Activated naive CD8-positive, alpha-beta T cell treated with anti-CD3 and anti-CD28 coated beads for 36 hours (primary cell): Measurements from ENCODE around the gene CMC2. TPM values are rescaled to one million over a fixed set of nuclear protein-coding genes. Genes with fewer than 3 reads are reported as not detected.

Source experiments
- DNase-seq: peaks from one replicate; pipeline ENCODE4 v3.0.0; 2021
- H3K27ac Mint-ChIP-seq: one replicate; pipeline ENCODE4 v1.8.0; 2022; ENCODE audit warnings: mild to moderate bottlenecking, moderate library complexity, mixed read lengths
- H3K27me3 Mint-ChIP-seq: one replicate; pipeline ENCODE4 v1.8.0; 2022; ENCODE audit warnings: mild to moderate bottlenecking, mixed read lengths
- H3K36me3 Mint-ChIP-seq: one replicate; pipeline ENCODE4 v1.8.0; 2021; ENCODE audit warnings: mild to moderate bottlenecking, mixed read lengths
- H3K4me1 Mint-ChIP-seq: one replicate; pipeline ENCODE4 v1.8.0; 2021; ENCODE audit warnings: mixed read lengths
- H3K4me3 Mint-ChIP-seq: one replicate; pipeline ENCODE4 v1.8.0; 2022; ENCODE audit warnings: mild to moderate bottlenecking, moderate library complexity, mixed read lengths
- H3K9me3 Mint-ChIP-seq: one replicate; pipeline ENCODE4 v1.8.0; 2022; ENCODE audit warnings: mixed read lengths
- total RNA-seq, 2 experiments: library from RNA; stranded (reverse); gene quantifications; one replicate each; pipeline ENCODE4 v1.2.3, GENCODE V29; 2021

CMC2 gene
- total RNA-seq, 2 experiments from 2014 or later: 126 to 131 TPM

DNA sequence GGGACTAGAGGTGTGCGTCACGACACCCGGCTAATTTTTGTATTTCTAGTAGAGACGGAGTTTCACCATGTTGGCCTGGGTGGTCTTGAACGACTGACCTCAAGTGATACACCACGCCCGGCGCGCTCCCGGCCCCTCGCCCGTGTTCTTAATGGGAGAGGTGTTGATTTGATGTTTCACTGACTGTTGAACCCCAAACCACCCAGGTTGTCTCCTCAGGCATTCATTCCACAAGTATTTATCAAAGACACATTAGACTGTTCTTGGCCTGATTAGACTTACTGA lies 1.8 kb upstream of the CMC2 start:
- Mint-ChIP-seq H3K4me1 (peaks cover 29% of the 10 kb centered on the region), H3K4me3 (peak overlapping the region; percentile 99), H3K27ac (peak overlapping the region; percentile 48), H3K27me3 (no peaks in the 10 kb centered on the region), H3K36me3 (peaks cover 55% of the 10 kb centered on the region), H3K9me3 (no peaks in the 10 kb centered on the region)
- no peak for DNase-seq

- DNase-seq: peak; percentile 81
- H3K4me3 Mint-ChIP-seq: peak overlapping the region; percentile 99
Observed at GRCh38 chr16:81006211-81006812, 373 bp downstream of the CMC2 start.

DNA sequence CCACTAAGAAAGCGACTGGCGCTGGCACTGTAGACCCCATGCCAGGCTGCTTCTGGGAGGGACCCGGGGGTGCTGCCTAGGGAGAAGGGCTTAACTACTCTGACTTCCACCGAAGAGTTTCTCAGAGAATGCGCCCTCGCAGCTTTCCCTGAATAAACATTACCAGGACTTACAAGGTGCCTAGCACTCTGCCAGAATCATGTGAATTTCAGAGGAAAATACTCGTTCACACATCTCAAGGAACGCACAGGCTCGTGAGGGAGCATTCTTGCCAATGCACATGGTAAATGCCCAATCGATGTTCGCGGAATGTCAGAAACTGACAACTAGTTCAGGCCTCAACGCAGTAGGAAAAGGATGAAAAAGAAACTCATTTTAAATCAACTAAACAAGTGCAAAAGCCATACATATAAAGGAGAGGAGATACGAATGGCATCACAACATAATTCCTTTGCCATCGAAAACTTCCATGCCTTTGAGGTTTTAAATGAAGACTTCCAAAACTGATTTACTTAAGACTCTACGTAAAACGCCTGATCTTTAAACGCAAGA lies 999 bp downstream of the CMC2 start:
- no peak for DNase-seq
- Mint-ChIP-seq H3K4me3 (peak overlapping the region; percentile 99), H3K27me3 (no peaks in the 10 kb centered on the region), H3K36me3 (peaks cover 58% of the 10 kb centered on the region), H3K4me1 (peaks cover 46% of the 10 kb centered on the region), H3K9me3 (no peaks in the 10 kb centered on the region), H3K27ac (peak overlapping the region; percentile 100)

More at GRCh38 chr16:81006211-81006812, 373 bp downstream of the CMC2 start:
- Mint-ChIP-seq H3K36me3 (peaks cover 60% of the 10 kb centered on the region), H3K27ac (peak overlapping the region; percentile 100), H3K9me3 (no peaks in the 10 kb centered on the region), H3K27me3 (no peaks in the 10 kb centered on the region), H3K4me1 (peaks cover 44% of the 10 kb centered on the region)

GRCh38 chr16:81004646-81005353 lies 1.9 kb downstream of the CMC2 start:
- no peak for DNase-seq
- Mint-ChIP-seq H3K4me3 (peak overlapping the region; percentile 77), H3K27me3 (no peaks in the 10 kb centered on the region), H3K27ac (peak overlapping the region; percentile 94), H3K9me3 (peaks cover 2% of the 10 kb centered on the region), H3K36me3 (peaks cover 62% of the 10 kb centered on the region), H3K4me1 (peaks cover 47% of the 10 kb centered on the region)

GRCh38 chr16:81003610-81004460 lies 2.9 kb downstream of the CMC2 start:
- H3K9me3 Mint-ChIP-seq: peaks cover 8% of the 10 kb centered on the region
- peaks cover 62% of the 10 kb centered on the region for H3K36me3 Mint-ChIP-seq
- no peaks in the 10 kb centered on the region for H3K27me3 Mint-ChIP-seq
- peaks cover 51% of the 10 kb centered on the region for H3K4me1 Mint-ChIP-seq
- no peak for DNase-seq
- H3K27ac Mint-ChIP-seq: peak overlapping the region; percentile 94
- H3K4me3 Mint-ChIP-seq: peak overlapping the region; percentile 77

DNA sequence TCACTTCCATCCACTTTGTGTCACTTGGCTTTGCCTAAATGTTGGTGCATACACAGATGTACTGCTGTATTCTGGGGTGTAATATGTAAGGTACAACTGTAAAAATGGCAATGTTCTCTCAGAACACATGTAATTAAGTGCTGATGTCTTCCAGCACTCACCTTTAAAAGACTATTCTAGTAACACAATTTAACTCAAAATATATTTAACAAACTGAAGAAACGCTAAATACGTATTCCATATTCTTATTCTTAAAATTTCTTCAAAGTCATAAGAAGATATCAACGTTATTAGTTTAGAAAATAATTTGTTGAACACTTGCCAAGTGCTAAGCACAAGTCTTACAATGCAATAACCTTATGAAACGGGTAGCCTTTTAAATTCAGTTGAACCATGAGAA lies 3.6 kb downstream of the CMC2 start:
- H3K4me3 Mint-ChIP-seq: peak overlapping the region; percentile 77

GRCh38 chr16:81001330-81001729 lies 5.4 kb downstream of the CMC2 start:
- DNase-seq: no peak
- Mint-ChIP-seq H3K27me3 (no peaks in the 10 kb centered on the region), H3K36me3 (peaks cover 51% of the 10 kb centered on the region), H3K27ac (no peak overlapping the region), H3K9me3 (peaks cover 8% of the 10 kb centered on the region), H3K4me1 (peaks cover 64% of the 10 kb centered on the region), H3K4me3 (no peak overlapping the region)

More for the DNA sequence above, 3.6 kb downstream of the CMC2 start:
- DNase-seq: no peak
- Mint-ChIP-seq H3K27me3 (no peaks in the 10 kb centered on the region), H3K4me1 (peaks cover 51% of the 10 kb centered on the region), H3K9me3 (peaks cover 8% of the 10 kb centered on the region), H3K36me3 (peaks cover 58% of the 10 kb centered on the region), H3K27ac (peak overlapping the region; percentile 94)

DNA sequence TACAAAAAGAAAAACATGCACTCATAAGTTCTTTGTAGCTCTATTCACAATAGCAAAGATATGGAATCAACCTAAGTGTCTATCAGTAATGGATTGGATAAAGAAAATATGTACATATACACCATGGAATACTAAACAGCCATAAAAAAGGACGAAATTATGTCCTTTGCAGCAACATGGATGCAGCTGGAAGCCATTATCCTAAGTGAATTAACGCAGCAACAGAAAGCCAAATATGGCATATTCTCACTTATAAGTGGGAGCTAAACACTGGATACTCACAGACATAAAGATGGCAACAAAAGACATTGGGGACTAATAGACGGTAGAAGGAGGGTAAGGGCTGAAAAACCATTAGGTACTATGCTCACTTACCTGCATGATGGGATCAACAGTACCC lies 5.8 kb downstream of the CMC2 start:
- no peak for DNase-seq
- Mint-ChIP-seq H3K9me3 (peaks cover 8% of the 10 kb centered on the region), H3K4me1 (peaks cover 64% of the 10 kb centered on the region), H3K36me3 (peaks cover 50% of the 10 kb centered on the region), H3K27me3 (no peaks in the 10 kb centered on the region), H3K27ac (no peak overlapping the region), H3K4me3 (no peak overlapping the region)

GRCh38 chr16:80997964-80998620 lies 8.6 kb downstream of the CMC2 start:
- no peak for DNase-seq
- Mint-ChIP-seq H3K9me3 (peaks cover 8% of the 10 kb centered on the region), H3K36me3 (peaks cover 54% of the 10 kb centered on the region), H3K27me3 (no peaks in the 10 kb centered on the region), H3K4me3 (peak overlapping the region; percentile 32), H3K4me1 (peaks cover 57% of the 10 kb centered on the region), H3K27ac (no peak overlapping the region)

- peak overlapping the region; percentile 91 for H3K27ac Mint-ChIP-seq
- peaks cover 53% of the 10 kb centered on the region for H3K36me3 Mint-ChIP-seq
- DNase-seq: no peak
- peak overlapping the region; percentile 68 for H3K4me3 Mint-ChIP-seq
- H3K9me3 Mint-ChIP-seq: peaks cover 8% of the 10 kb centered on the region
- no peaks in the 10 kb centered on the region for H3K27me3 Mint-ChIP-seq
- peaks cover 54% of the 10 kb centered on the region for H3K4me1 Mint-ChIP-seq
Observed at GRCh38 chr16:80997139-80997798, 9.4 kb downstream of the CMC2 start.

- Mint-ChIP-seq H3K27ac (peak overlapping the region; percentile 91), H3K9me3 (peaks cover 8% of the 10 kb centered on the region), H3K4me3 (peak overlapping the region; percentile 68), H3K4me1 (peaks cover 51% of the 10 kb centered on the region), H3K27me3 (no peaks in the 10 kb centered on the region), H3K36me3 (peaks cover 50% of the 10 kb centered on the region)
- DNase-seq: no peak
Observed at GRCh38 chr16:80996688-80997138, 10.0 kb downstream of the CMC2 start.

- peaks cover 40% of the 10 kb centered on the region for H3K4me1 Mint-ChIP-seq
- H3K27me3 Mint-ChIP-seq: no peaks in the 10 kb centered on the region
- no peak for DNase-seq
- no peak overlapping the region for H3K4me3 Mint-ChIP-seq
- peaks cover 42% of the 10 kb centered on the region for H3K36me3 Mint-ChIP-seq
- H3K9me3 Mint-ChIP-seq: peaks cover 4% of the 10 kb centered on the region
- H3K27ac Mint-ChIP-seq: no peak overlapping the region
Observed at GRCh38 chr16:80994451-80994850, 12.2 kb downstream of the CMC2 start.

DNA sequence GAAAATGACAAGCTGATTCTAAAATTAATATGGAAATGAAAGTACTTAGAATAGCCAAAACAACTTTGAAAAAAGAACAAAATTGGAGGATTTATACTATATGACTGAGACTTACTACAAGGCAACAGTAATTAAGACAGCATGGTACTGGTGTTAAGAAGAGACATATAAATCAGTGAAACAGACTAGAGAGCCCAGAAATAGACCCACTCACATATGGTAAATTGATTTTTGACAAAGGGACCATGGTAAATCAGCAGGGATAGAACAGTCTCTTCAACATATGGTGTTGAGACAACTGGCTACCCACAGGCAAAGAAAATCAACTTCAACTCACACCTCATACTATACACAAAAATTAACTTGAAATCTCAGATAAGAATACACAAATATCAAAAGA lies 12.9 kb downstream of the CMC2 start:
- no peak overlapping the region for H3K4me3 Mint-ChIP-seq
- no peaks in the 10 kb centered on the region for H3K9me3 Mint-ChIP-seq
- DNase-seq: no peak
- peaks cover 34% of the 10 kb centered on the region for H3K4me1 Mint-ChIP-seq
- H3K27me3 Mint-ChIP-seq: no peaks in the 10 kb centered on the region
- no peak overlapping the region for H3K27ac Mint-ChIP-seq
- peaks cover 39% of the 10 kb centered on the region for H3K36me3 Mint-ChIP-seq

DNA sequence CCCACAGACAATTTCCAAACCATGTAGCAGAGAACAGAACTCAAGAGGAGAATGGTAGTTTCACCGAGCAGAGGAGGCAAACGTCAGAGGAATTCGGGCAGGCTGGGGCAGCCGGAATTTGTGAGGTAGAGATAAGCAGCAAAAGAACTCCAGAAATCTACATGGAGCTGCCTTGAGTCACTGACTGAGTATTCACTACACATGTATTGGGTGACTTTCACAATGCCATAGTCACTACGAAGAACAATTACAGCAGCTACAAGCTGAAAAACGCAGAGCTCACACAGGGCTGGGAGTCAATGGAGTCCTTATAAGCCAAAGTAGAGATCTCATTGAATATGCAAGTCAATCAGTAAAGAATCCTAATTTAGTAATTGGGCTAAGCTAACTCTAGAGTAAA lies 13.4 kb downstream of the CMC2 start:
- Mint-ChIP-seq H3K9me3 (no peaks in the 10 kb centered on the region), H3K4me1 (peaks cover 29% of the 10 kb centered on the region), H3K36me3 (peaks cover 38% of the 10 kb centered on the region), H3K27ac (no peak overlapping the region), H3K27me3 (no peaks in the 10 kb centered on the region), H3K4me3 (no peak overlapping the region)
- no peak for DNase-seq
